Measurements from ENCODE around the gene KLF16. TPM values are rescaled to one million over a fixed set of nuclear protein-coding genes. Genes with fewer than 3 reads are reported as not detected.
A peak's percentile ranks its signal among the peaks of the same experiment; 100 is the strongest.

The KLF16 gene
- total RNA-seq, 4 donors from 2014 or later, result 1.4 to 7.1 (median 5.5) TPM

DNA sequence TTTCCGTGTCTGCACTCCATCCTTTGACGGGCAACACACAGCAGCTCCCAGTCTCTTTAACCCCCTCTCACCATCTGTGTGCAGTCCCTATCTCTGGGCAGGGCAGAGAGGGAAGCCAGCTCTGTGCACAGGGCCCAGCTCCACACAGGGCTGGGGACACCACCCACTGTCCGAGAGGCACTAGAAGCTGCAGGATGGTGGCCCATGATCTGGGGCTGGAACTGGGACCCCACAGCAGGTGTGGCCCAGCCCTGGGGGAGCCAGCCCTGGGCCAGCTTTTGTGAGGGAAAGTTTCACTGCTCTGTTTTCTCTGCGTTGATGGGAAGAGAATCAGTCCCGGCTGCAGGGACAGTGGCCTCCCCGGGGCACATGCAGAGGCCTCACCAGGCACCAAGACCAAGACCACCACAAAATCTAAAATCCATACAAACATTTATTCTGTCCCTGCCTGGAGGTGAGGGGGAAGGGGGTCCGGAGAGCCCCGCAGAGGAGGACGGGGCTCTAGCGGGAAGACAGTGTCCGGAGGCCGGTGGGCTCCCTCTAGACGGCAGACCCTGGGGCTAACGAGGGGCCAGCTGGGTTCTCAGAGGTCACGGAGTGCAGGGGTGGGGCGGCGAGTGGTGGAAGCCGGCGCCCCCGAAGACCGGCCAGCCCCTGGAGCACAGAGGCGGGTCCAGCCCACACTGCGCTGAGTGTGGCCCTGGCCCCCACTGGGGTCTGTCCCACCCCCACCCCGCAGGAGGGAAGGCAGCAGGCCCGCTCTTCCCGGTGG, 48.4 kb downstream of the KLF16 start:
- H3K9me3 ChIP-seq, result no peaks in the 10 kb centered on the region
- WGBS, 2 donors (ENCODE audit: low coverage in 1 of 2), result 85% methylated on average over 10 of the region's 26 CpGs; no CpG with 5 or more reads in 1 of the 2 donors
- H3K4me1 ChIP-seq, result peaks cover 0 to 26% (median 16%) of the 10 kb centered on the region in 3 donors
- no peak overlapping the region for H3K4me3 ChIP-seq
- peaks cover 0 to 57% of the 10 kb centered on the region in 2 donors for H3K36me3 ChIP-seq
- ATAC-seq, result no peak
- H3K27ac ChIP-seq, result no peak overlapping the region
- H3K27me3 ChIP-seq, result no peaks in the 10 kb centered on the region
- TF ChIP-seq POLR2AphosphoS5 (IDR thresholded peaks at IDR 0.05), result no peak
- TF ChIP-seq, protein P1, sequence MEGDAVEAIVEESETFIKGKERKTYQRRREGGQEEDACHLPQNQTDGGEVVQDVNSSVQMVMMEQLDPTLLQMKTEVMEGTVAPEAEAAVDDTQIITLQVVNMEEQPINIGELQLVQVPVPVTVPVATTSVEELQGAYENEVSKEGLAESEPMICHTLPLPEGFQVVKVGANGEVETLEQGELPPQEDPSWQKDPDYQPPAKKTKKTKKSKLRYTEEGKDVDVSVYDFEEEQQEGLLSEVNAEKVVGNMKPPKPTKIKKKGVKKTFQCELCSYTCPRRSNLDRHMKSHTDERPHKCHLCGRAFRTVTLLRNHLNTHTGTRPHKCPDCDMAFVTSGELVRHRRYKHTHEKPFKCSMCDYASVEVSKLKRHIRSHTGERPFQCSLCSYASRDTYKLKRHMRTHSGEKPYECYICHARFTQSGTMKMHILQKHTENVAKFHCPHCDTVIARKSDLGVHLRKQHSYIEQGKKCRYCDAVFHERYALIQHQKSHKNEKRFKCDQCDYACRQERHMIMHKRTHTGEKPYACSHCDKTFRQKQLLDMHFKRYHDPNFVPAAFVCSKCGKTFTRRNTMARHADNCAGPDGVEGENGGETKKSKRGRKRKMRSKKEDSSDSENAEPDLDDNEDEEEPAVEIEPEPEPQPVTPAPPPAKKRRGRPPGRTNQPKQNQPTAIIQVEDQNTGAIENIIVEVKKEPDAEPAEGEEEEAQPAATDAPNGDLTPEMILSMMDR (IDR thresholded peaks at IDR 0.05), result no peak

- peaks cover 0 to 26% (median 16%) of the 10 kb centered on the region in 3 donors for H3K4me1 ChIP-seq
- no peaks in the 10 kb centered on the region for H3K9me3 ChIP-seq
- H3K36me3 ChIP-seq, result peaks cover 0 to 50% of the 10 kb centered on the region in 2 donors
- TF ChIP-seq POLR2A (IDR thresholded peaks at IDR 0.05) (no peak), POLR2AphosphoS5 (IDR thresholded peaks at IDR 0.05) (no peak), EP300 (IDR thresholded peaks at IDR 0.05) (no peak)
- TF ChIP-seq, protein P1 (IDR thresholded peaks at IDR 0.05), result no peak
- no peaks in the 10 kb centered on the region for H3K27me3 ChIP-seq
- ATAC-seq, result no peak
- H3K4me3 ChIP-seq, result no peak overlapping the region
- no peak overlapping the region for H3K27ac ChIP-seq
- 55 to 64% methylated on average over 4 of the region's 10 CpGs for WGBS, 2 donors (ENCODE audit: low coverage in 1 of 2)
Measured at GRCh38 chr19:1814391-1814790, 49.0 kb downstream of the KLF16 start.

- 69% methylated on average over 7 of the region's 21 CpGs; no CpG with 5 or more reads in 1 of the 2 donors for WGBS, 2 donors (ENCODE audit: low coverage in 1 of 2)
Measured at GRCh38 chr19:1813192-1814182, 49.9 kb downstream of the KLF16 start.

GRCh38 chr19:1812426-1813191, 50.8 kb downstream of the KLF16 start:
- peak overlapping the region; percentile 38 to 60 for H3K4me3 ChIP-seq
- H3K36me3 ChIP-seq, result peaks cover 0 to 33% of the 10 kb centered on the region in 2 donors
- peak overlapping the region in 3 of 4 donors; percentile 78 to 85 (median 78) for H3K27ac ChIP-seq
- TF ChIP-seq POLR2AphosphoS5 (IDR thresholded peaks at IDR 0.05), result peak; percentile 15
- TF ChIP-seq, protein P1 (IDR thresholded peaks at IDR 0.05), result peak in 3 of 4 experiments; percentile 46 to 68 (median 52)
- no peak for TF ChIP-seq POLR2A (IDR thresholded peaks at IDR 0.05)
- TF ChIP-seq EP300 (IDR thresholded peaks at IDR 0.05), result no peak
- peaks cover 0 to 26% (median 16%) of the 10 kb centered on the region in 3 donors for H3K4me1 ChIP-seq
- WGBS, 2 donors (ENCODE audit: low coverage in 1 of 2), result 0 to 2% methylated on average over 7 to 30 of the region's 47 CpGs
- H3K9me3 ChIP-seq, result no peaks in the 10 kb centered on the region
- H3K27me3 ChIP-seq, result no peaks in the 10 kb centered on the region
- peak; percentile 94 for ATAC-seq

More at GRCh38 chr19:1813192-1814182, 49.9 kb downstream of the KLF16 start:
- no peak for ATAC-seq
- peaks cover 0 to 26% (median 16%) of the 10 kb centered on the region in 3 donors for H3K4me1 ChIP-seq
- H3K4me3 ChIP-seq, result peak overlapping the region in 1 of 2 donors; percentile 60
- H3K36me3 ChIP-seq, result peaks cover 0 to 41% of the 10 kb centered on the region in 2 donors
- TF ChIP-seq POLR2AphosphoS5 (IDR thresholded peaks at IDR 0.05), result no peak
- TF ChIP-seq, protein P1 (IDR thresholded peaks at IDR 0.05), result peak in 1 of 4 experiments; percentile 1
- H3K27ac ChIP-seq, result peak overlapping the region in 2 of 4 donors; percentile 78
- no peaks in the 10 kb centered on the region for H3K27me3 ChIP-seq
- H3K9me3 ChIP-seq, result no peaks in the 10 kb centered on the region

Data from gastroesophageal sphincter (tissue), 4 donors.